ENCODE results near the gene CDC42EP5.

CDC42EP5 gene

DNA sequence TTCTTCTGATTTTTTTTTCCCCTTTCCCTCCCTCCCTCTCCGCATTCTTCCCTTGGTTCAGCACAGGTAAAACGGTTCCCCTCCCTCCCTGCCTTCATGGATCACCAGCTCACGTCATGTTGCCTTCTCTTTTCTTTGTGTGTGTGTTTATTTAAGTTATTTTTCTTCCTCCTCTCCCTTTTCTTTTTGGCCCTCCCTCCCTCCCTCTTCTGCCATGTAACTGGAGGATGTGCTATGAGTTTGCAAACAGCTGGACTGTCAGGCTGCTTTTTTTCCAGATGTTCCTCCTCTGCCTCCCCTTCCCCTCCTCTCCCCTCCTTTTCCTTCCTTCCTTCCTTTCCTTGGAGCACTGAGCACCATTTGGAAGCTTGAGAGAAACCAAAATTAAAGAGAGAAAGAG lies 11.5 kb downstream of the CDC42EP5 start:
- no peak for DNase-seq

GRCh38 chr19:54461210-54461609 lies 11.9 kb downstream of the CDC42EP5 start:
- DNase-seq: no peak

- no peak for DNase-seq
Measured at GRCh38 chr19:54460230-54461005, 12.7 kb downstream of the CDC42EP5 start.

- DNase-seq: no peak
Measured at GRCh38 chr19:54459282-54460229, 13.5 kb downstream of the CDC42EP5 start.

- no peak for DNase-seq
Measured at GRCh38 chr19:54458648-54459281, 14.3 kb downstream of the CDC42EP5 start.

- no peak for DNase-seq
Measured at GRCh38 chr19:54457773-54458647, 15.1 kb downstream of the CDC42EP5 start.

DNA sequence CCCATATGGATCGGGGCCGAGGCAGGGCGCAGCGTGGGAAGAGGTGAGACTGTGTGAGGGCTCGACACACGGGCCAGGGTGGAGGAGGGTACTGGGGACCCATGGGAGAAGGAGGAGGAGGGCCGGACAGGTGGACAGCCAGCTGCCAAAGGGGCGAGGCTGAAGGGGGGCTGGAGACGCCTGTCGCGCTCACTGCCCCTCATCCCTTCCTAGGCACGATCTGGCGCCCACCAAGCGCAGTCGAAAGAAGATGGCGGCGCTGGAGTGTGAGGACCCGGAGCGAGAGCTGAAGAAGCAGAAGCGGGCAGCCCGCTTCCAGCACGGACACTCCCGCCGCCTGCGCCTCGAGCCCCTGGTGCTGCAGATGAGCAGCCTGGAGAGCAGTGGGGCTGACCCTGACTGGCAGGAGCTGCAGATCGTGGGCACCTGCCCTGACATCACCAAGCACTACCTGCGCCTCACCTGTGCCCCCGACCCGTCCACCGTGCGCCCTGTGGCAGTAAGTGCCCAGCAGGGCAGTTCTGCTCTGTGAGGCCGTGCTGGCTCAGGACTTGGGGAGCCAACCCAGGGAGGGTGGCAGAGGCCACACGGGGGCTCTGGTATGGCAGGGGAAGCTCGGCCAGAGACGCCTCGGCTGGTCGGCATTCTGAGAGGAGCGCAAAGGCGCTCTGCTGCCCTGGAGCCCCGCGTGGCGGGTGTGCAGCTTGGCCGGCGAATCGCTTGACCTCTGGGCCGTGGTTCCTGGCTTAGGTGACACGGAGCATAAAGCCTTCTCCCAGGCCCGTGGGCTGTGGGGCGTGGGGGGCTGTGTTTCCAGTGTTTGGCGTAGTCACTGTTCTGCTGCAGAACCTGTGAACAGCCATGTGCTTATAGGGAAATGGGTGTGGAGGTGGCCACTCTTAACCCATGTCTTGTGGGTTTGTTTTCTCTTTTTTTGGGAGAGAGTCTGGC lies 16.4 kb downstream of the CDC42EP5 start:
- DNase-seq: no peak

DNA sequence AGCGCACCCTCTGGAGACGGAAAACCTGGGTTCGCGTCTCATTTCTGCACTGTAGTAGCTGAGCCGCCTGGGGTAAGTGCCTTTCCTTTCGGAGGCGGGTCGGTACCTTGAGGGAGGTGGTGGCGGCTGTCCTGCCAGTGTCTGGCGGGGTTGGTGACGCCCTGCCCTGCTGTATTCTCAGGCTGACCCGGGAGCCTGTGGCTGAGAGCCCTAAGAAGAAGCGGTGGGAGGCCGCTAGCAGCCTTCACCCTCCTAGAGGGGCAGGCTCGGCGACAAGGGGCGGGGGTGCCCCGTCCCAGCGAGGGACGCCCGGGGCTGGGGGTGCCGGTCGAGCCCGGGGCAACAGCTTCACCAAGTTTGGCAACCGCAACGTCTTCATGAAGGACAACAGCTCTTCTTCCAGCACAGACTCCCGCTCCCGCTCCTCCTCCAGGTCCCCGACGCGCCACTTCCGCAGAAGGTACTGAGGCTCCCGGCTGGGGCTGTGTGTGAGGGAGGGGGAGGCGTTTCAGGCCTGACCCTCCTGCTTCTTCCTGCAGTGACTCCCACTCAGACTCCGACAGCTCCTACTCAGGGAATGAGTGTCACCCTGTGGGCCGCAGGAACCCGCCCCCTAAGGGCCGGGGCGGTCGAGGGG lies 17.2 kb downstream of the CDC42EP5 start:
- no peak for DNase-seq

GRCh38 chr19:54454781-54455675 lies 18.1 kb downstream of the CDC42EP5 start:
- DNase-seq: no peak

DNA sequence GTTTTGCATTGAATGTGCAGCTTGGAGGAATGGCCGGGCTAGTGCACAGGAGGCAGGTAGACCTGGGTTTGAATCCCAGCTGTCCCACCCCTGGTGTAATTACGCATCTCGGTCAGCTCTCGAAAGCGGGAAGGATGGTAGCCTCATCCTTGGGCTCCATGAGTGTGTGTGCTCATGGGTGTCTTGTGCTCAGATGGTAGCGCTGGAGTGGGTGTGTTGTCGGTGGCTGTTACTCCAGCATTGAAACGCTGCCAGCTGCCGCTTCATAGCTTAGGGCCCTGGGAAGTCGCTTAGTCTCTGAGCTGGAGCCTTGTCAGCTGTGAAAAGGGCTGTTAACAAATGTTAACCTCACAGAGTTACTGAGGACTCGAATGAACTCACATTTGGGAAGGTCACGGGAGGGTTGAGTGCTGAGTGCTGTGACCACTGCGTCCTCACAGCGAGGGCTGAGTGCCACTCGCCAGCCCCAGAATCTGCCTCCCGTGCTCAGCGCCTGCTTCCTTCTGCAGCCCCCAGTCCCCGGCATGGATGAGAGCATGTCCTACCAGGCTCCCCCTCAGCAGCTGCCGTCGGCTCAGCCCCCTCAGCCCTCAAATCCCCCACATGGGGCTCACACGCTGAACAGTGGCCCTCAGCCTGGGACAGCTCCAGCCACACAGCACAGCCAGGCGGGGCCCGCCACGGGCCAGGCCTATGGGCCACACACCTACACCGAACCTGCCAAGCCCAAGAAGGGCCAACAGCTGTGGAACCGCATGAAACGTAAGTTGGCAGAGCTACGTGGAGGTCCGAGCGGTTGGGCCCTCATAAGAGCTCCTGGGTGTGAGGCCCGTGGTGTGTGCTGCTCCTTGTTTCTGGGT lies 18.9 kb downstream of the CDC42EP5 start:
- DNase-seq: no peak

- DNase-seq: no peak
Measured at GRCh38 chr19:54452626-54453025, 20.5 kb downstream of the CDC42EP5 start.

DNA sequence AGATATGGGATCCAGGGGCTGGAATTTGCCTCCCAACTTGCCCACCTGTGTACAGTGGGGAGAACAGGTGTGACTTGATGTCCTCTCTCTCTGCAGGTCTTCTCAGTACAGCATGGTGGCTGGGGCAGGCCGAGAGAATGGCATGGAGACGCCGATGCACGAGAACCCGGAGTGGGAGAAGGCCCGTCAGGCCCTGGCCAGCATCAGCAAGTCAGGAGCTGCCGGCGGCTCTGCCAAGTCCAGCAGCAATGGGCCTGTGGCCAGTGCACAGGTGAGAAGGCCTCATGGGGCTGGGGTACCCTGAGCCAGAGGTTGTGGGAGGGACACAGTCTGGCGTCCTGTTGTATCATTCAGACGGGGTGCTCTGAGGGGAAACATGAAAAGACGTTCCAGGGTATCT lies 21.1 kb downstream of the CDC42EP5 start:
- no peak for DNase-seq

DNA sequence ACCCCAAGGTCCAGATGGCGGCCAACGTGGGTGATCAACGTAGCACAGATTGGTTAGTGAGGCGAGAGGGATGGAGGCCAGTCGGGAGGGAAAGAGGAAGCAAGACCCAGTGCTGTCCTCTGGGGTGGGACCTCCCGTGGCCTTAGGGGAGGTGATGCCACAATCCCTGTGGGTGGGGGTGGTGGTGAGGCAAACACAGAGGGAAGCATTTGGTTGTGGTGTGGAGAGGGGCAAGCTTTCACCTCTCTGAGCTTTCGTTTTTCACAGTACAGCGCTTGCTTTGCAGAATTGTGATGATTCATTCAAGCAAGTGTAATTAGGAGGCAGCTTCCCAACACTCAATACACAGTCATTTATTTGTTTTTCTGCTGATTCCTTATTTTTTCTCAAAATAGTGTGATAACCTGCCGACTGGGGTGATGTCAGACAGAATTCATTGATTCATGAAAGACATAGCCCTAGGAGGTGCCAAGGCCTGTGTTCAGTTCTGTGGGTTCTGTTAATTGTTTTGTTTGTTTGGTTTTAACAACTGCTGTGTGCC lies 21.7 kb downstream of the CDC42EP5 start:
- DNase-seq: no peak

DNA sequence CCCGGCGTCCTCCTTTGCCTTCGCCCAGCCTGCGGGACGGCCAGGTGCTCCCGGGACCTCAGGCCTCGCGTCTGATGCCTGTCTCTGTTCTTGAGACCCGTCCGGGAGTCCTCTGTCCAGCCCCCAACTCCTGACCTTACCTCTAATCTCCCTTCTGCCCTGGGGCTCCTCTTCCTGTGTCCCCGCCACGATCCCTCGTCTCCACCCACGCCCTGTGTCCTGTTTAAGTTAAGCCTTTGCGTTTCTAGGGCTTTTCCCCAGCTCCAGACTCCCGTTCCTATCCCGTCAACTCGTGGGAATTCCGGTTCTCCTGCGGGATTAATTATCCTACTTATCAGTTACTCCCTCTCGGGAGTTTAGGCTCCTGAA lies 23.4 kb downstream of the CDC42EP5 start:
- DNase-seq: no peak

GRCh38 chr19:54448774-54449700 lies 24.1 kb downstream of the CDC42EP5 start, which contains the start of gene LENG8:
Gene LENG8 (plus strand): TSS chr19:54449199. CDS start chr19:54451345, 2,146 bp downstream.
- peak; percentile 95 for DNase-seq

DNA sequence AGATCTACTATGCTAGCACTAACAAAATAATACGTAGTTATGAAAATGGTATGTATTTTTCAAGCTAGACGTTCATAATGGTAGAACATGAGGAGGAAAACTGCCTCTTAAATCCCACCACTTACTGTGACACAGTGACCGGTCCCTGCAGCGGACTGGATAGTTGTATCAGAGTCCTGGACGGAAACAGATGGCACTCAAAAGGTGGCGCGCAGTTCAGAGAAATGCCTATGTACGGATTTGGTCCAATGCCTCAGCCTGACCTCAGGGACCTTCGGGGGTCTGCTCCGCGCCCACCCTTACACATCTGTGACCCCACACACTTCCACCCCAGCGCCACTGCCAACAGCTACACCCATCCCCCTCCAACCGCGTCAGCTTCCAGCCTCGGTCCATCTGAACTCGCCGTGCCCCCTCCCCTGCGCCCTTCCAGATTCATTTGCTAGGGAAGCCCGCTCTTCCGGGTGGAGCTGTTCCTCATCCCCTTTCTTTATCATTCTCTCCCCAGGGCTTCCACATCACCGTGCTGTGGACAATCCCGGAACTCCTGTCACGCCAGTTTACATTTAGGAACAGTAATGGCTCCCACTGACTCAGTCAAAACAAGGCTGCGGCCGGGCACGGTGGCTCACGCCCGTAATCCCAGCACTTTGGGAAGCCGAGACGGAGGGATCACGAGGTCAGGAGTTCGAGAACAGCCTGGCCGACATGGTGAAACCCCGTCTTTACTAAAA lies 24.9 kb downstream of the CDC42EP5 start:
- DNase-seq: peak in 1 of 2 experiments; percentile 19

Data from activated CD4-positive, alpha-beta T cell treated with anti-CD3 and anti-CD28 coated beads, Interleukin-2, amount 50 U/mL, for 4 hours (primary cell).